Occipital lobe (tissue), 2 donors: ENCODE data around the gene NFKBIL1. TPM values are rescaled to one million over a fixed set of nuclear protein-coding genes. Genes with fewer than 3 reads are reported as not detected.
A peak's percentile ranks its signal among the peaks of the same experiment; 100 is the strongest.
"Not testable (repeated sequence)": the region's sequence is repeated elsewhere in the genome, so short reads cannot be mapped to it uniquely, and the experiment has no call there.

Source experiments
- DNase-seq: peaks from one replicate; lab custom pipeline; 2025; lab: John Stamatoyannopoulos, UW
- total RNA-seq: library from RNA; depleted of rRNA; stranded (reverse); fragments of >200 nt; gene quantifications from one replicate; pipeline ENCODE4 v1.2.3, GENCODE V29; 2014

Gene NFKBIL1
- total RNA-seq, 1 donor from 2014 or later: 21.7 TPM

DNA sequence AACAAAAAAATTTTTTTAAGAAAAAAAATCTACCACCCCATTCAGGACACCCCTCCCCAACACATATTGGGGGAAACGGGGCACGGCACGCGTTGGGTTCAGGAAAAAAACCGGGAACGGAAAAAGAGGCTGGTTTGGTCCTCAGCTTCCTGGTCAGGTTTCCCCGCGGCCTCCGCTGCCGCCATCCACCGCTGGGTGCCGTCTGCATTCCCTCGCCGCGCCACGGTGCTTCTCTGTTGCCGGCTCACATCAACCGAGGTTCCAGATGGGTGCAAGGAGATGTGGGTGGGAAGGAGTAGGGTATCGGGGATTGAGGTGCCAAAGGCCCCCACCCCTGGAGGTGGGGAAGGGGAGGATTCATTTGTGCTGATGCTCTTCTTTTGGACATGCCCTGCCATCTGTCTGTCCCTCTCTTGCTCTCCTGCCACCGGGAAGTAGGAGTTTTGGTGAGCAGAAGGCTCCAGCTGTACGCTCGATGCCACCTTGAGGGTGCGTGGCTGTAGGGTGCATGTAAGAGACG, 12.8 kb upstream of the NFKBIL1 start:
- no peak for DNase-seq

DNA sequence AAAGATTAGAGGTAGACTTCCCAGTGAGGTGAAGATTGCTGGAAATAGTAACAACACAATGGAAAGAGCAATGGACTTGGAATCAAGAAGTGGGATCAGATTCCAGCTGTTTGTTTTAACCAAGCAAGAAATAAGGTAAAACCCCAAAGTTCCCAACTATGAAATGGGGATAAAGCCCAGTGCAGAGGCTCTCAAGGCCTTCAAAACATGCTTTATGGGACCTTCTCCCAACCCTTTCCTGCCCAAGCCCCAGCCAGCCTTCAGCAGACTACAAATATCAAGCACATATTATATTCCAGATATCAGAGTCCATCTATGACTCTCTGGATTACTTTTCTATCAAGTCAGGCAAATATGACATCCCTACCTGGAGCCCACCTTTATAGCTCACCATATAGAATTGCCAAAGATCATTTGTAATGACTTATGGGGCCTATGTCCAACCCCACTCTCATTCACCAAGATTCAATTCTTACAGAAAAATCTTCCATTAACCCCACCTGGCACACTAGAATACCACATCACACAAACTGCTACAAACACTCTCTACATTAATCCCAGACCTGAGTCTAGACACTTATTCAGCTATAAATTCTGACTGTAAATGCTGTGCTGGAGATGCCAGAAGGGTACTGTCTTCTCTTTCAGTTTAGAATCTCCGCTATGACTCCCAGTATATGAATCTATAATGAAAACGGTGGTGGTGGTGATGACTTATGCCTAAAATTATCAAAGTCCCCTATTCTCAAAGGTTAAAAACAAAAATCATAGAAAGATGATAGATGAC, 11.7 kb upstream of the NFKBIL1 start:
- DNase-seq: no peak

DNA sequence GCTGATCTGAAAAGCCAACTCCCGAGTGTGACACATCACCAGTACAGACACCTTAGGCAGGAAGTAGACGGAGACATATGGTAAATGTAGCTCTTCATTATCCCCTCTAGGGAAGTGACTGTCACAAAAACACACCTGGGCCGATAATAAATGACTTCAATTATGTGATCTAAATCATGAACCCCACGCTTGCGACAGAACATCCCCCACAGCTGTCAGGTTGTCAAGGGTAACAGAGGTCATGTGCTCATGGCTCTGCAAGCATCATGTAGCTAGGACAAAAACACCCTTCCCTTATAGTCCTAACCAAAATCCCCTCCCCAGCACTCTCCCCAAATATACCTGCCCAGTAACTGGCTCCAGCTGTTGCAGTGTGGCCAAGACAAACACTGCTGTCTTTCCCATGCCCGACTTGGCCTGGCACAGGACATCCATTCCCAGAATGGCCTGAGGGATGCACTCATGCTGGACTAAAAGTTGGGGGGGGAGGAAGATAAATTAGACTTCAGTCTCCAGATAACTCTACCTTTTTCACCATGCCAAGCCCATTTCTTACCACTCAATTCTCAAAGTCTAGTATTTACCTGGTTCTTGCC, 8.5 kb upstream of the NFKBIL1 start:
- no peak for DNase-seq

DNA sequence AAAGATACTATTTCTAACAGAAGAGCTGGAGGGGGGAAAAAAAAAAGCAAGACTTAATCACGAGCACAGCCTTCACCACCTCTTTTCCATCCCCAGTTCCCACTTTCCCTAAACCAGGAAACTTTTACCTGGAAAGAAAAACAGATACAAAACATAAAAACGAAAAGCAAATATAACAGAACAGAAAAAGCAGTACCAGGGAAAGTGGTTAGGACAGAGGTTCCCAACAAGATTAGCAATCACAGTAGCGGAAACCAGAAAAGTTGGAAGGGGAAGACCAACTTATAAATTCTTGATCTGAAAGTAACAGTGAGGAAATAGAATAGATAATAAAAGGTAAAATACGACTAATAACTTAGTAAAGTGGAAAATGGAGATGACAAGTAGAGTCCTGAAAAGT, 6.8 kb upstream of the NFKBIL1 start:
- no peak for DNase-seq

DNA sequence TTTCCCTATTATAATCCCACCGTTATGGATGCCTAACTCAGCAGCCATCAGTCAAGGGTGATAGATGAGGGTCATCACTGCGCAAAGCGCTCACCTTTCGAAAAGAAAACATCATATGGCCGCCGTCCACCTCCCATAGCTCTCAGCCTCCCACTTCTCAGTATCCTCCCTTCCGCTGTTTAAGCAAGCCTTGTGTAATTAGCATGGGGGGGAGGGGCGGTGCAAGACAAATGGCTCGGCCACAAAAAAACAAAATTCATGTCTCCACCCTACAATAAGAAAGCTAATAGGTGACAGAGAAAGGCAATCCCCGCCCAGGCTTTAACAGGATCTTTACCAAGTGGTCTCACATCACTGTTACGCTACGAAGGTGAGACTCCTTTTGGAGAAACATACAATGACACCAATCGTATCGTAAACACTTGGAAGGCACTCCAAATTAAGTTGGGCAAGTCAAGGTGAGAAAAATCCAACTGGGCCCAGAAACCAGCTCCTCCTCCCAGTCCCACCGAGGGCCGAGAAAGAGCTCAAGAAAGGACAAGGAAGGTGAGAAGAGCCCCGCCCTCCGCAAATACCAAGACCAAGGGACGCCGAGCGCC, 6.2 kb upstream of the NFKBIL1 start:
- DNase-seq: no peak

DNA sequence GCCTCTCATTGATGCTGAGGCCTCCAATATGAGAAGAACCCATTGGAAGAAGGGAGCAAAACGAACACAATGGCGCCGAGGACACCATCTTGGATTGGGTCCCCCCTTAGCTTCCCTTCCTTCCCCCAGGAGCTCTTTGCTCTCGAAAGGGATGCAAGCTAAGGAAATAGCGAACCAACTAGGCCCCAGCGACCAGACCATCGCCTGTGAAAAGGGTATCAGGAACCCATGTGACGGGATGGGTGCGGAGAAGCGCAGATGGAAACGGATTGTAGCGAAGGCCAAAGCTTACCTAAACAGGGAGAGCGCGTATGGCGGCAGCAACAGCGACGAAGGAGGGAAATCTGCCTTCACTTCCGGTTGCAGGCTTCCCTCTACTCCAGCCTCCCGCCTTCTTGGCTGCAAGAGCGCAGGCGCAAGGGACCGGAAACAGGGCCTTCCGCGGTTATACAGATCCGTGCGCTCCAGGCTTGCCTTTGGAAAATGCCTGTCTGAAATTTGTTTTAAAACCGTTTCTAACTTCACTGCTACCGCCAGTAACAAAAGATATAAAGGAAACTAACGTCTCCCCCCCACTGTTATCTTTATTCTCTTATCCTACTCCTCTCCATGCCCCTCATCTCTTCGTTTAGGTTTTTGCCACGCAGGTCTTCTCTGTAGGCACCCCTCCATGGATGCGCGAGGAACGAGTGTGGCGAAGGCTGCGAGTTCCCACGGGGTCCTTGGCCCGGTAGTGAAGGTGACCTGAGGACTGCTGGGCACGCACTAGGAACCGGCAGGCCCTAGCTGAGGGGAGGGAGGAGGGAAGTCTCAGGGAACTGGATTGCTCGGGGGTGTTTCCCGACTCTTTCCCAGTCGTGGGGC, 5.5 kb upstream of the NFKBIL1 start, which contains the start of gene DDX39B:
TSS of gene DDX39B (minus strand) at position 346 of the 864 bp plus-strand sequence. CDS start 1,471 bp downstream, outside the sequence.
- DNase-seq: peak; percentile 90

DNA sequence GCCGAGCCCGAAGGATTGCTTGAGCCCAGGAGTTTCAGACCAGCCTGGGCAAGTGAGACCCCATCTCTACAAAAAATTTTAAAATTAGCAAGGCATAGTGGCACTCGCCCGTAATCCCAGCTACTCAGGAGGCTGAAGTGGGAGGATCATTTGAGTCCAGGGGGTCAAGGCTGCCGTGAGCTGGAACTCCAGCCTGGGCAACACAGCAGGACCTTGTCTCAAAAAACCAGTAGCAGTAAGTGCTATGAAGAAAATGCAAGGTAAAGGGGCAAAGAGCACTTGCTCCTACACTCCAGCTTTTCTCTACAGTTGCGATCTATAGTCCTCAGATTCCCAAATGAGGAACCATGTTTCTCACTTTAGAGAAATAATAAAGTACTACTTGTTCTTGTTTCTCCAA, 3.8 kb upstream of the NFKBIL1 start:
- DNase-seq: no peak

DNA sequence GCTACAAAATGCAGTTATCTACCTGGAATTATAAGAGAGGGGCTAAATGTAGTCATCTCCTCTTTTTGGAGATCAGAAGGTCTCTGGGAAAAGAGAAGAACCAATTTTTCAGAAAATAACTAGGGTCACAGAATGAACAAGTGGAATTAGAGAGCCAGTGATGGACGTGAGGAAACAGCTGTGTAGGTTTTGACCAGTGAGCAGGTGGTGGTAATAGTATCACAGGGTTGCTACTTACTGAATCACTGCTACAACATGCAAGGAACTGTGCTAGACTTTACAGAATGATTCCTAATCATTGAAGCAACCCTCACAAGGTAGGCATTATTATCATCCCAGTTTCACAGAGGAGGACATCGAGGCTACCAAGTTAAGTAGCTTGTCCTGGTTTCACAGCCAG, 2.7 kb upstream of the NFKBIL1 start:
- DNase-seq: no peak

DNA sequence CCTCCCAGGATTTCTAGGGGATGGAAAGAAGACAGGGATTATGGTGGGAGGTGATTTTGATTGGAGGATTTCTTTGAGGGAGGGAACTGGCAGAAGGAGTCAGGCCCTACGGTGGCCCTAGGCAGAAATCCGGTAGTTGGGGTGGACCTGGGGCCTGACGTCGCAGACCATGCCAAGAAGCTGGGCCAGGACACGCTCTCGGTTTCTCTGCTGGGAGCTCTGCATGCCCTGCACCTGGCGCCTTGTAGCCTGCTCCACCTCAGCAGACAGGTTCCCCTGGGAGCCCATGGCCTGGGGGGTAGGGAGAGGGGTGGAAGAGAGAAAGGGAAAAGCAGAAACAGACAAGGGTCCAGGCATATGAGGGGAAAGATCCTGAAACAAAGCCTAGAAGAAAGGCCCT, 2.1 kb upstream of the NFKBIL1 start:
- no peak for DNase-seq

DNA sequence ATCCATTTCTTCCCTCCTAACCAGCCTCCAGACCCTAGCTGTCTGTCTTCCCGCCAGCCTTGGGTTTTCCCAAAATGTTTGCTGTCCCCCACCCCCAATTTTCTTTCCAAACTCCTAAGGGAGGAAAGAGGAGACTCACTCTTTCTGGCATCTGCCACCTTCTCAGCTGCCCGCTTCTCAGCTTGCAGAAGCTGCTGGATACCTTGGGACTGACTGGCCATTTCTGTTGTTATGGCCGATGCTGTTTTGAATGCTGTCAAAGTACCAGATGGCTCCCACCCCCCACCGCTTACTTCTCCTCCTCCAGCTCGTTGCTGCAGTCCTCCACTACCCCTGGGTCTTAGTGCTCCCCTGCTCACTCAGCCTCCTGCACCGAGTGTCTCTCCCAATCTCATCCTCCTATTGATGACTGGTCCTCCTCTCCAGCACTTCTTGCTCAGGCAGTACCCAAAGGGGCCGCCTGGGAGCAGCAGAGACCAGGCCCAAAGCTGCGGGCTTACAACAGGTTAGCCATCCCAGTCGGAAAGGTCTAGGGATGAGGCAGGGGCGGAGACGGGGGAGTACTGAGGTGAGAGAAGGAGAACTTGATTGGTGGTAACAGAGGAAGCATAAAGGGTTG, 960 bp upstream of the NFKBIL1 start, which contains the start of gene ATP6V1G2:
TSS of gene ATP6V1G2 (minus strand) at position 270 of the 619 bp plus-strand sequence. CDS start at position 221, 49 bp downstream.
- DNase-seq: peak; percentile 92

DNA sequence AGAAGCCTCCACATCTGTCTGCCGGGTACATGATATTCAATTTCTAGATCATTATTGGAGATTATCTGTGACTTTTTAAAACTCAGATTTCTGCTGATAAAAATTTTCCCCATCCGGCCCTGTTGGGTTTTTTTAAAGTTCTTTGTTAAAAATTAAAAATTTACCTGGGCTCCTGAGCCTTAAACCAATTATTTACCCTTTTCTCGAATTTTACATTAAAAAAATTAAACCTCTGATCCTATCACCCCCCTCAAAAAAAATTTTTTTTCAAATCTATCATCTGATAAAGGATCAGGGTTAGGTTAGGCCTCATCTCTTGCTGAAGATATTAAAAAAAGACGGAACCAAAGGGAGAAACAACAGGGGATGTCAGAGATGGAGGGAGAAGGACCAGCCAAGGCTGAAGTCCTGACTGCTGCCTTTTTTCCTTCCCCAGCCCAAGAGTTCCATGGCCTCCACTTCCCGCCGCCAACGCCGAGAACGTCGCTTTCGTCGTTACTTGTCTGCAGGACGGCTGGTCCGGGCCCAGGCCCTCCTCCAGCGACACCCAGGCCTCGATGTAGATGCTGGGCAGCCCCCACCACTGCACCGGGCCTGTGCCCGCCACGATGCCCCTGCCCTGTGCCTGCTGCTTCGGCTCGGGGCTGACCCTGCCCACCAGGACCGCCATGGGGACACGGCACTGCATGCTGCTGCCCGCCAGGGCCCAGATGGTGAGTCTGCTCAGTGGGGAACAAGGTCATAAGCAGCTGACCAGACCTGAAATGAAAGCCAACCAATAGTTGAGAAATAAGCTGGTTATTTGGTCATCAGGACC, 527 bp downstream of the NFKBIL1 start:
- no peak for DNase-seq

DNA sequence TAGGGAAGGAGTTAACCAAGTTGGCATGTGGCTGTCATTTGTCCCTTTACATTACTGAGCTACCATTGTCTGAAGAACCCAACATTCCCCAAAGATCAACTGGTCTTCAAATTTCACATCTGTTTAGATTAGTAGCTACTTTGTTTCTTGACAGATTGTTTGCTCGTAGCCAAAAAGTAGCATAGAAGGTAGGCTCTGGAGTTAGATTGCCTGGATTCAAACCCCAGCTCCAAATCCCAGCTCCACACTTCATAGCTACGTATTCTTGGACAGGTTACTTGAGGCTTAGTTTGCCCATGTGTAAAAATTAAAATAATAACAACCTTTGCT, 1.1 kb downstream of the NFKBIL1 start:
- DNase-seq: no peak

DNA sequence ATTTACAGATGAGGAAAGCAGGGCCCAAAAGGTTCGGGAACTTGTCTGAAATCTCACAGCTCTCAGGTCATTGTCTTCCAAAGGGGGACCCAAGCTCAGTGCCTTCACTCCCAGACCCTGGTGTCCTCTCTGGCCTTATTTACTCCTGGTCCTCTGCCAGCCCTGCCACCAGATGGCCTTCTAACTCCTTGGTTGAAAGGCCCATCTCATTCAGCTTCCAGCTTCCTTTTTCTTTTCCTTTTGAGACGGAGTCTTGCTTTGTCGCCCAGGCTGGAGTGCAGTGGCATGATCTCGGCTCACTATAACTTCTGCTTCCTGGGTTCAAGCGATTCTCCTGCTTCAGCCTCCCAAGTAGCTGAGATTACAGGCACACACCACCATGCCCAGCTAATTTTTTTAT, 4.0 kb downstream of the NFKBIL1 start:
- not testable (repeated sequence) for DNase-seq

DNA sequence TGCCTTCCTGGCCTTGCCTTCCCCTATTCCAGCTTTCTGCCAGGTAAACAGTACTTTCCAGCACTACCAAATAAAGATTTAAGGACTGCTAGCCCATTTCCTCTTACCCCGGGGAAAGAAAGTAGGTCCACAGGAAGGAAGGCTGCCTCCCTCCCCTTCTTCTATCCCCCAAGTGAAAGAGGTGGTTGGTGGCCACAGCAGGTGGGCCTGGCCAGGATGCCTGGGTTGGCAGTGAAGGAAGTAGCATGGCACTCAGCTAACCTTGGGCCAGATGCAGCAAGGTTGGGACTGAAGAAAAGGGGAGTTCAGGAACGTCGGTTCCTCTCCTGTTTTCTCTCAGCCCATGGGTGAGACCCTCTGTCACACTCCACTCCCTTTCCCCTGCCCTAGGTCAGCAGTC, 8.9 kb downstream of the NFKBIL1 start:
- no peak for DNase-seq

DNA sequence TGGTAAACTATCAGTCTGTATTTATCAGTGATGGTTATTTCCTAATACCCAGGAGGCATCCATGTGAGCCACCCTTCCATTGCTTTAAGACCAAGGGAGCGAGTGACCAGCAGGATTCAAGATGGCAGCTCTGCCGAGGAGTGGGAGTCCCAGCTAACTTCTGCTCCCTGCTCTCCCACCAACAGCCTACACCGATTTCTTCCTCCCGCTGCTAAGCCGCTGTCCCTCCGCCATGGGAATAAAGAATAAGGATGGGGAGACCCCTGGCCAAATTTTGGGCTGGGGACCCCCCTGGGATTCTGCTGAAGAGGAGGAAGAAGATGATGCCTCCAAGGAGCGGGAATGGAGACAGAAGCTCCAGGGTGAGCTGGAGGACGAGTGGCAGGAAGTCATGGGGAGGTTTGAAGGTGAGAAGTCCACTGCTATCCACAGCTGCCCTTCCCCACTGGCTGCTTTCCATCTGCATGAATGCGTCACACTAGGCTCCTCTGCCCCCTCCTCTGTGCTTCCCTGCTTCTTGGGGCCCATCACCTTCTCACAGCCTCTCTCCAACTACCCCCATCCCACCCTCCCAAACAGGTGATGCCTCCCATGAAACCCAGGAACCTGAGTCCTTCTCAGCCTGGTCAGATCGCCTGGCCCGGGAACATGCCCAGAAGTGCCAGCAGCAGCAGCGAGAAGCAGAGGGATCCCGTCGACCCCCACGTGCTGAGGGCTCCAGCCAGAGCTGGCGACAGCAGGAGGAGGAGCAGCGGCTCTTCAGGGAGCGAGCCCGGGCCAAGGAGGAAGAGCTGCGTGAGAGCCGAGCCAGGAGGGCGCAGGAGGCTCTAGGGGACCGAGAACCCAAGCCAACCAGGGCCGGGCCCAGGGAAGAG, 10.3 kb downstream of the NFKBIL1 start:
- no peak for DNase-seq

DNA sequence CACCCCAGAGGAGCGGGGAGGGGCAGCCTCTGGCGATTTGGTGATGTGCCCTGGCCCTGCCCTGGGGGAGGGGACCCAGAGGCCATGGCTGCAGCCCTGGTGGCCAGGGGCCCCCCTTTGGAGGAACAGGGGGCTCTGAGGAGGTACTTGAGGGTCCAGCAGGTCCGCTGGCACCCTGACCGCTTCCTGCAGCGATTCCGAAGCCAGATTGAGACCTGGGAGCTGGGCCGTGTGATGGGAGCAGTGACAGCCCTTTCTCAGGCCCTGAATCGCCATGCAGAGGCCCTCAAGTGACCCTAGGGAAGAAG, 10.9 kb downstream of the NFKBIL1 start:
- no peak for DNase-seq

DNA sequence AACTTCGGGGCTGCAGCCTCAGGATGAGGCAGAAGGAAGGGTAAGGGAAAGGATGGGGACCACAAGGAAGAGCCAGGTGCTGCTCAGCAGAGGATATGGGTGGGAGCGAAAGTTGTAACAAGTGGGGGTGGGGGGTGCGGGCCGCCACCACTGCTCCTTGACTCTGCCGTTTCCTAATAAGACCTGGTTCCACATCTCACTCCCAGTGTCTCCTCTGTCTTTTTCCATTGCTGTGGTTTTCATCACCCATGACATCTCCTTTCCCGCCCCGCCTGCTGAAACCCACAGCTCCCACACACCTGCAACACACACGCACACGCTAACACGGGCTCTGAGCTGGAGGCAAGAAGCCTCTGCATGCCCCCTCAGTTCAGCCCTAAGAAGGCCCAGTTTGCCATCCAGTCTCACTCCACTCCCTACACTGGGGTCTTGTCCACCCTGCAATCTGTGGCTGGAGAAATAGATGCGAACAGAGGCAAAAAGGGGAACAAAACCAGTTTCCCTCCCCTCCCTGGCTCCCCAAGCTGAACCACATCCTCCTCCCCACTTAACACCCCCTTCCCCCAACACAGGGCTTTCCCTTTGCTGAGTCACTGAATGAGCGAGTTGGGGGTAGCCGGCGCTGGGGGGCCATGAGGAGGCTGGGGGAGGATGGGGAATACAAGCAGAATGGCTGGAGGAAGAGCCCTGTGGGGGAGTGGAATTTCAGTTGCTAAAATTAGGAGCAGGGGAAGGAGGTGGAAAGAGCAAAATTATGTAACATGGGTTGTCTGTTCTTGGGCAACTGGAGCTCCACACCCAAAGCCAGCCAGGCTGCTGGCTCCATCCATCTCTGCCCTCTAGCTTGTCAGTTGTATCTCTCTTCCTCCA, 11.5 kb downstream of the NFKBIL1 start:
- peak; percentile 20 for DNase-seq

DNA sequence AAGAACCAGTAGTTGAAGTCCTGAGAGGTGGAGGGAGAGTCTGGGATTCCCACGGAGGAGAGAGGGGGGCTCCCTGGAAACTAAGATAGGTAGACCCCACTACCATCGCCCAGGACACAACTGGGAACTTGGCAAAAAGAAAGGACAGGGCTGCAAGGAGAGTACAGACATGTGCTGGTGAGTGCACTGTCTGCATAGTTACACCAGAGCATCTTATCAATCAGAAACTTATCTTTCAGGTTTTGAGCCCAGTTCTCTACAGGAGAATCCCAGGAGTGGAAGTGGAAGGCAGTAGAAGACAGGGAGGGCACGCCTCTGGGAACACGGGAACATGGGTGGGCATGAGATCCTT, 12.2 kb downstream of the NFKBIL1 start:
- no peak for DNase-seq
